ENCODE data around the gene SREBF2. TPM values are rescaled to one million over a fixed set of nuclear protein-coding genes. Genes with fewer than 3 reads are reported as not detected.
A peak's percentile ranks its signal among the peaks of the same experiment; 100 is the strongest.

The SREBF2 gene
- polyA plus RNA-seq, 1 donor from 2014 or later: 59.8 TPM

GRCh38 chr22:41870786-41871185, 37.9 kb downstream of the SREBF2 start:
- peaks cover 15% of the 10 kb centered on the region for H3K36me3 Mint-ChIP-seq
- H3K27ac Mint-ChIP-seq: peak overlapping the region in 2 of 3 donors; percentile 53 to 86

DNA sequence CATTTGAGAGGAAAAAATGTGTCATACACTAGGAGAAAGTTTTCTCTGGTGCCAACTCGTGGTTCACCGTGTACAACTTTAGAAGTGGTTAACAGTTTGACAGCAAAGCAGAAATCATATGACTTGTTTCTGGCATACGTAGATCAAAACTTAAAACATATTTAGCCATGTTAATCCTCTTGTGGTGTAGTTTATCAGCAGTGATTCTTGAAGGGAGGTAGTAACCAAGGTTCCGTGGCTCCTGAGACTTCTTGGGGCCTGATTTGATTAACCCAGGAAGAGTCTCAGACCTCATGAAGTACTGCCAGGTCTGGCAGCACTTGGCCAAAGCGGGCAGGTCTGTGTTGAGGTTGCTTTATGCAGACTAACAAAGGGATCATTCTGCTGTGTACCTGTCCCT, 40.5 kb downstream of the SREBF2 start:
- Mint-ChIP-seq H3K4me1 (peaks cover 11 to 15% (median 11%) of the 10 kb centered on the region in 3 donors), H3K9me3 (no peaks in the 10 kb centered on the region), H3K27me3 (no peaks in the 10 kb centered on the region), H3K27ac (peak overlapping the region in 2 of 3 donors; percentile 73 to 77), H3K4me3 (peak overlapping the region in 2 of 4 donors; percentile 22 to 47), H3K36me3 (peaks cover 14% of the 10 kb centered on the region)

More at GRCh38 chr22:41870786-41871185, 37.9 kb downstream of the SREBF2 start:
- Mint-ChIP-seq H3K27me3 (no peaks in the 10 kb centered on the region), H3K4me3 (no peak overlapping the region), H3K4me1 (peaks cover 10 to 19% (median 18%) of the 10 kb centered on the region in 3 donors), H3K9me3 (no peaks in the 10 kb centered on the region)

DNA sequence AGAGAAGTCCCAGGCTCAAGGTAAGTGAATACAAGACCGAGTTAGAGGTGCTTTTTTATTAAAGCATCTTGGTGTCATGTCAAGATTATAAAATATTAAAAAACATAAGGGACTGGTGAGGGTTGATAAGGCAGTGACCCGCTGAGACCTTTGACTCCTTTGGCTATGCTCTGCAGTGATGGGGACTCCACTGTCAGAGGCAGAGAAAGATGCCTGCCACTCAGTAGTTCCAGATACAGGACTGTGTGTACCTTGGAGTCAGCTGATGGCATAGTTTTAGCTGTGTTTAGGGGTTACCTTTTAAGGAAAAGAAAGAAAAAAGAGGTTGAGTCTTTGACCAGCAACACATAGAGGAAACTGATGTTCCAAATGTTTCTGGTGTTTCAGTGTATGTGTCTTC, 41.2 kb downstream of the SREBF2 start:
- Mint-ChIP-seq H3K4me3 (no peak overlapping the region), H3K27me3 (no peaks in the 10 kb centered on the region), H3K4me1 (peaks cover 11 to 18% (median 13%) of the 10 kb centered on the region in 3 donors), H3K36me3 (peaks cover 16% of the 10 kb centered on the region), H3K27ac (peak overlapping the region in 1 of 3 donors; percentile 77), H3K9me3 (no peaks in the 10 kb centered on the region)

DNA sequence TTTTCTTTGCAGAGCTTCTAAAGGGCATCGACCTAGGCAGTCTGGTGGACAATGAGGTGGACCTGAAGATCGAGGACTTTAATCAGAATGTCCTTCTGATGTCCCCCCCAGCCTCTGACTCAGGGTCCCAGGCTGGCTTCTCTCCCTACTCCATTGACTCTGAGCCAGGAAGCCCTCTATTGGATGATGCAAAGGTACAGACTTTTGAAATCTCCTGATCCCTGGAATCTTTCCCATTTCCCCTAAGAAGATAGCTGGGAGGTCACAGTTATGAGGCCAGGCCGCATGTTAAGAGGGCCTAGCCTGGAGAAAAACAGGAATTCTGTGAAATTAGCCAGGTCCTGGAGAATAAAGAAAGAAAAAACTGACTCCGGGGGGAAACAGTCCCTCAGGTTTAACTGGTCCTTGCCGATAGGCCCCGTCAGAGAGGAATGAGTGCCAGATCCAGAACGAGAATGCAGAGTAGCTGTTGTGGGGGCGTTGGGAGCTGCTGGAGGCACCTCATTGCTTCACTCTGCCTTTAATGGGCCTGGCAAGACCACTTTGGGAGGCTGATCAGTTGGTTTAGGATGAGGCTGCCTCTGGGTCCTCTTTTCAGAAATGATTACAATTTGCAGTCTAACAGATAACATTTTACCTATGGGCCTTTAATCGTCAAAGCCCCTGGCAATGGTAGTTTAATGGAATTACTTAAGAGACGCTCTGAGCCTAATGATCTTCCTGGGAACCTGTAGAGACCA, 42.8 kb downstream of the SREBF2 start:
- Mint-ChIP-seq H3K4me3 (no peak overlapping the region), H3K36me3 (peaks cover 18% of the 10 kb centered on the region), H3K27me3 (no peaks in the 10 kb centered on the region), H3K27ac (peak overlapping the region in 1 of 3 donors; percentile 12), H3K9me3 (no peaks in the 10 kb centered on the region), H3K4me1 (peaks cover 11 to 18% (median 15%) of the 10 kb centered on the region in 3 donors)

DNA sequence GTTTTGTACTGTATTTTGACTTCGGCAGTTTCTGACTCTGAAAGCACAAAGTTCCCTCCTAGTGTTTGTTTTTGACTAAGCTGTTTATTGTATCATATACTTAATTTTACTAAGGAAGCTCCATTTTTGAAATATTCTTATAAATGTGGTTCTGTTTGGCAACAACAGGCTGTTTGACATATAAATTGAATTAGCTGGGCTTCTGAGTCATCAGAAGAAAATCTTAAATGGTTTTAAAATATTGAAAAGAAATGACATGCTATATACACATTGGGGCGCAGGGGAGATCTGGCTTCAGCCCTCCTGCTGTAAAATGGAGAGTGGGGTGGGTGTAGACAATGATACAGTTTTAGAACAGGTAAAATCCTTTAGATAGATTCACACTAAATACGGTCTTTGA, 43.4 kb downstream of the SREBF2 start:
- H3K27ac Mint-ChIP-seq: peak overlapping the region in 1 of 3 donors; percentile 12
- H3K4me1 Mint-ChIP-seq: peaks cover 9 to 15% (median 12%) of the 10 kb centered on the region in 3 donors
- no peaks in the 10 kb centered on the region for H3K9me3 Mint-ChIP-seq
- no peak overlapping the region for H3K4me3 Mint-ChIP-seq
- H3K27me3 Mint-ChIP-seq: no peaks in the 10 kb centered on the region
- peaks cover 18% of the 10 kb centered on the region for H3K36me3 Mint-ChIP-seq

DNA sequence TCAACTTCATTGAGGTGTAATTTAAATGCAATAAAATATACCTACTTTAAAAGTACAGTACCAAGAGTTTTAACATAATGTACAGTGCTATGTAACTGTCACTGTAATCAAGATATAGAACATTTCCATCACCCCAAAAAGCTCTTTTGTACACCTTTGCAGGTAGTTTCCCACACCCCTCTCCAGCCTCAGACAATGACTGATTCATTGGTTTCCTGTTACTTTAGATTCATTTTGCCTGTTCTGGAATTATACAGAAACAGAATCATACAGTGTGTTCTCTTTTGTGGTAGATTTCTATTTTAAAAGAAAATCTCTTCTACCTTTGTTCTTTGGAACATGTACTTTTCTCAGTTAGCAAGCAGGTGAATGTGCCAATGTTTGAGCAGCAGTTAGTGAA, 43.8 kb downstream of the SREBF2 start:
- H3K9me3 Mint-ChIP-seq: no peaks in the 10 kb centered on the region
- no peaks in the 10 kb centered on the region for H3K27me3 Mint-ChIP-seq
- H3K4me3 Mint-ChIP-seq: no peak overlapping the region
- H3K27ac Mint-ChIP-seq: peak overlapping the region in 1 of 3 donors; percentile 12
- H3K4me1 Mint-ChIP-seq: peaks cover 10 to 13% (median 11%) of the 10 kb centered on the region in 3 donors
- peaks cover 18% of the 10 kb centered on the region for H3K36me3 Mint-ChIP-seq

GRCh38 chr22:41880653-41881052, 47.7 kb downstream of the SREBF2 start:
- no peaks in the 10 kb centered on the region for H3K27me3 Mint-ChIP-seq
- peaks cover 14% of the 10 kb centered on the region for H3K36me3 Mint-ChIP-seq
- H3K9me3 Mint-ChIP-seq: no peaks in the 10 kb centered on the region
- H3K4me1 Mint-ChIP-seq: peaks cover 14 to 37% (median 28%) of the 10 kb centered on the region in 3 donors
- H3K4me3 Mint-ChIP-seq: no peak overlapping the region
- H3K27ac Mint-ChIP-seq: peak overlapping the region in 1 of 3 donors; percentile 60

DNA sequence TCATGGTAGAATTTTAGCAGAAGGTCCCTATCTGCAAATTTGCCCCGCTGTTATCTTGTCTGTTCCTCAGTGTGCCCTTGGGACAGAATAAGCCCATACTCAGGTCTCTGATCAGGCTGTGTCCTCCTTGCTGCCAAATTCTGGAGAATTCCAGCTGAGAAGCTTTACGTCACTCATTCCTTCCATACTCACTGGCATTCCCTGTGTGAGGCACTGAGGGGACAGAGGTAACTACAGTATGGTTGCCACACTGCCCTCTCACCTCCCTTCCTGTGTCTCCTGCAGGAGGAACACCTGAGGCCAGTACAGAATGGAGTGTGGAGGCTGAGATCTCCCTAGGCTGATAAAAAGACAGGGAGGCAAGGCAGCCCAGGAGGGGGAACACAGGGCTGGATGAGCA, 50.5 kb downstream of the SREBF2 start:
- H3K27me3 Mint-ChIP-seq: no peaks in the 10 kb centered on the region
- peak overlapping the region; percentile 75 to 97 (median 91) for H3K27ac Mint-ChIP-seq
- peak overlapping the region in 3 of 4 donors; percentile 15 to 87 (median 80) for H3K4me3 Mint-ChIP-seq
- H3K4me1 Mint-ChIP-seq: peaks cover 29 to 59% (median 55%) of the 10 kb centered on the region in 3 donors
- peaks cover 10% of the 10 kb centered on the region for H3K36me3 Mint-ChIP-seq
- H3K9me3 Mint-ChIP-seq: no peaks in the 10 kb centered on the region

DNA sequence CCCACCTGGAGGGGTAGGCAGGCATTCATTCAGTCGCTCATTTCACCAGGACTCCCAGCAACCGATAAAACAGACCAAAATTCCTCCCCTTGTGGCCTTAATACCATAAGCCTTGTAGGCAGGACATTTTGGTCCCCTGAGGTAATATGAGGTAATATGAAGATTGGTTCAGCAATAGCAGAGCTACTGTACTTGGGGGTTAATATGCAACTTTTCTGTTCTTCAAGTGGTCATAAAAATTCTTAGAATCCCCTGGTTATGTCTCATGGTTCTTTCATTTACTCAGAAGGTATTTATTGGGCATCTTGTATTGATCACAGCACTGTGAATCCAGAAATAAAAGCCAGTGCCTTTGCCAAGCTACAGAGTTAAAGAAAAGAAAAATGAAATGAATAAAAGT, 52.2 kb downstream of the SREBF2 start:
- H3K4me1 Mint-ChIP-seq: peaks cover 35 to 69% (median 62%) of the 10 kb centered on the region in 3 donors
- H3K36me3 Mint-ChIP-seq: peaks cover 8% of the 10 kb centered on the region
- H3K27ac Mint-ChIP-seq: peak overlapping the region; percentile 87 to 92 (median 91)
- no peaks in the 10 kb centered on the region for H3K9me3 Mint-ChIP-seq
- H3K4me3 Mint-ChIP-seq: peak overlapping the region in 3 of 4 donors; percentile 10 to 64 (median 43)
- H3K27me3 Mint-ChIP-seq: no peaks in the 10 kb centered on the region

- peaks cover 11% of the 10 kb centered on the region for H3K36me3 Mint-ChIP-seq
- H3K4me3 Mint-ChIP-seq: peak overlapping the region in 3 of 4 donors; percentile 10 to 64 (median 43)
- H3K27me3 Mint-ChIP-seq: no peaks in the 10 kb centered on the region
- no peaks in the 10 kb centered on the region for H3K9me3 Mint-ChIP-seq
- H3K4me1 Mint-ChIP-seq: peaks cover 35 to 72% (median 63%) of the 10 kb centered on the region in 3 donors
- H3K27ac Mint-ChIP-seq: peak overlapping the region; percentile 87 to 92 (median 91)
These were observed 52.6 kb downstream of the SREBF2 start for GRCh38 chr22:41885516-41885915.

- peak overlapping the region; percentile 28 to 88 (median 54) for H3K4me3 Mint-ChIP-seq
- H3K9me3 Mint-ChIP-seq: no peaks in the 10 kb centered on the region
- H3K36me3 Mint-ChIP-seq: peaks cover 7% of the 10 kb centered on the region
- H3K27ac Mint-ChIP-seq: peak overlapping the region; percentile 92 to 96 (median 92)
- H3K4me1 Mint-ChIP-seq: peaks cover 33 to 52% (median 52%) of the 10 kb centered on the region in 3 donors
- no peaks in the 10 kb centered on the region for H3K27me3 Mint-ChIP-seq
These were observed 55.8 kb downstream of the SREBF2 start for GRCh38 chr22:41888627-41889200.

DNA sequence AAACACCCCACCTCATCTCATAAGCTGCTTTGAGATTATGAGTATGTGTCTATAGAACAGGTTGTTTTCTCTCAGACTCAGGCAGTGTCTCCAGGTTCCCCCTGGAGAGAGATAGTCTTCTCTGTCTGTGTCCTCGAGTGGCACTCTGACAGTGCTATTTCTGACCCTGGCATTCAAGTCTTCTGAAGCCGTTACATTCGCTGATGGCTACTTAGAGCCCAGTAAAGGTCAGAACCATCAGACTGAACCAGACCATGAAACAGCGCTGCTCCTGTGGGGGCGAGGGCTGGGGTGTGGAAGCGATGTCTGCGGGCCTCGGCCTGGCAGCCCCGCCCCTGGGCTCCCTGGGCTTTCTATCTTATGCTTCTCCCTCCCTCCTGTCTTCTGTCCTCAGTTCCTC, 58.5 kb downstream of the SREBF2 start:
- peaks cover 5% of the 10 kb centered on the region for H3K36me3 Mint-ChIP-seq
- H3K27me3 Mint-ChIP-seq: no peaks in the 10 kb centered on the region
- H3K4me1 Mint-ChIP-seq: peaks cover 22 to 34% (median 30%) of the 10 kb centered on the region in 3 donors
- H3K4me3 Mint-ChIP-seq: no peak overlapping the region
- H3K27ac Mint-ChIP-seq: no peak overlapping the region
- H3K9me3 Mint-ChIP-seq: no peaks in the 10 kb centered on the region

DNA sequence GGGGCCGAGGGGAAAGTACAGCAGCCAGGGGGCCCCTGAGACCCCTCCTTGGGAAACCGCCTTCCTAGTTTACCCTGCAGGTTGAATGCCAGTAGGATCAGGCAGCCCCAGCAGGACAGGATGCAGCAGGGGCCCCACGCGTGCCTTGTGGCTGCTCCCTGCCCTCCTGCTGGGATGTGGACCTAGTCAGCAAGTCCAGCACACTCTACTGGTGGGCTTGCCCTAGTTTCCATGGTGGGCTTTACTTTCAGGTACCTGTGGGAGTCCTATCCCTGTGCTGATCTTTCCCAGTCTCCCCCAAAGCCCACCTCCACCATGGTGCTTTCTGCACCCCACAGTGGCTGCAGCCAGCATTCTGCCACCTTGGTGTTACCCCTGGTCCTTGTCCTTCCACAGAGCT, 59.8 kb downstream of the SREBF2 start:
- Mint-ChIP-seq H3K9me3 (no peaks in the 10 kb centered on the region), H3K4me3 (peak overlapping the region in 1 of 4 donors; percentile 60), H3K27ac (peak overlapping the region in 1 of 3 donors; percentile 64), H3K4me1 (peaks cover 16 to 22% (median 22%) of the 10 kb centered on the region in 3 donors), H3K27me3 (no peaks in the 10 kb centered on the region), H3K36me3 (peaks cover 5% of the 10 kb centered on the region)

GRCh38 chr22:41893591-41894375, 60.9 kb downstream of the SREBF2 start:
- Mint-ChIP-seq H3K4me1 (peaks cover 5 to 11% (median 11%) of the 10 kb centered on the region in 3 donors), H3K27me3 (no peaks in the 10 kb centered on the region), H3K4me3 (no peak overlapping the region), H3K36me3 (peaks cover 5% of the 10 kb centered on the region), H3K27ac (no peak overlapping the region), H3K9me3 (no peaks in the 10 kb centered on the region)

DNA sequence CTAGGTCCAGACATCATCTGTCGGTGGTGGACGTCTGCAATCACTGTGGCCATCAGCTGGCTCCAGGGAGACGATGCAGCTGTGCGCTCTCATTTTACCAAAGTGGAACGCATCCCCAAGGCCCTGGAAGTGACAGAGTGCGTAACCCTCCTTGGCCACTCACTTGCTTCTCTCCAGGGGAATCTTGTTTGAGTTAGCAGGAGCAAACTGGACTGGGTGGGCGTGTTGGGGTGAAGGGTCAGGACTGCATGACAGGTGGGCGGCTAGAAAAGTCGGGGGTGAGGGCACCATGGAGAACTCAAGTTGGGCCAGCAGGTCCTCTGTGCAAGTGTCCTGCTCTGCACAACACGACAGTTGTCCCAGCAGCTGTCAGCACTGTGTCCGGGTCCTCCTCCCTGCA, 65.7 kb downstream of the SREBF2 start:
- no peak overlapping the region for H3K4me3 Mint-ChIP-seq
- H3K36me3 Mint-ChIP-seq: no peaks in the 10 kb centered on the region
- no peaks in the 10 kb centered on the region for H3K9me3 Mint-ChIP-seq
- no peaks in the 10 kb centered on the region for H3K27me3 Mint-ChIP-seq
- peaks cover 0 to 3% (median 0%) of the 10 kb centered on the region in 3 donors for H3K4me1 Mint-ChIP-seq
- peak overlapping the region in 1 of 3 donors; percentile 45 for H3K27ac Mint-ChIP-seq

Data from IgD-negative memory B cell (primary cell).